AG04450 (cell line): ENCODE data around the gene NR1I2. TPM values are rescaled to one million over a fixed set of nuclear protein-coding genes. Genes with fewer than 3 reads are reported as not detected.

ENCODE experiments used
- CTCF ChIA-PET: fragments of 300-600, 350-600 bp; formaldehyde crosslinking; extraction: SDS; loops from one replicate; lab custom pipeline; 2022; ENCODE audit warnings: antibody characterized with exemption, inconsistent platforms; lab: Charles Lee
- POLR2A ChIA-PET: fragments of 350-600 bp; formaldehyde crosslinking; extraction: SDS; loops from one replicate; lab custom pipeline; 2021; ENCODE audit warnings: antibody characterized with exemption, inconsistent platforms; lab: Yijun Ruan, JAX
- DNase-seq: peaks from one replicate; pipeline ENCODE4 v3.0.0-alpha.2; 2011; ENCODE audit warnings: low read depth, low spot score
- H3K27ac ChIP-seq: one replicate; pipeline ENCODE4 v1.5.1; 2012; ENCODE audit warnings: low read depth, low read length, control low read depth
- H3K27me3 ChIP-seq: one replicate; pipeline ENCODE4 v1.6.0; 2012; ENCODE audit warnings: low read length; ENCODE audit not compliant: control insufficient read depth, insufficient read depth
- H3K4me3 ChIP-seq: 2 replicates; pipeline ENCODE4 v1.5.1; 2011; ENCODE audit warnings: mild to moderate bottlenecking, low read depth, low read length, control low read depth
- H3K9me3 ChIP-seq: 2 replicates; pipeline ENCODE4 v1.5.1; 2012; ENCODE audit warnings: low read length; ENCODE audit not compliant: control insufficient read depth, insufficient read depth
- polyA plus RNA-seq: library from polyadenylated mRNA; depleted of rRNA; stranded (reverse); fragments of >200 nt; gene quantifications from 2 replicates; pipeline ENCODE4 v1.2.3, GENCODE V29; 2011
- TF ChIP-seq, protein P1 (sequence below): IDR thresholded peaks from 2 replicates; pipeline ENCODE4 v1.5.1; 2011; ENCODE audit warnings: low read depth, low read length, control low read depth, inconsistent platforms

The NR1I2 gene
- polyA plus RNA-seq, 1 experiment: not detected

DNA sequence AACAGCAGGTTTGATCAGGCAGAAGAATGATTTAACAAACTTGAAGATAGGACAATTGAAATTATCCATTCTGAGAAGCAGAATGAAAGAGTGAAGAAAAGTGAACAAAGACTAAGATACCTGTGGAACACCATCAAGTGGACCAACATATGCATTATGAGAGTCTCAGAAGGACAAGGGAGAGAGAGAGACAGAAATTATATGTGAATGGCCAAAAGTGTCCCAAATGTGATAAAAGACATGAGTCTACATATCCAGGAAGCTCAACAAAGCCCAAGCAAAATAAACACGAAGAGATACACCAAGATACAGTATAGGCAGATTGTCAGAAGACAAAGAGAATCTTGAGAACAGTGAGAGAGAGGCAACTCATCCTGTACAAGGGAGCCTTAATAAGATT, 5.6 kb upstream of the NR1I2 start:
- Histone ChIP-seq H3K4me3 (no peak overlapping the region), H3K27ac (no peak overlapping the region), H3K9me3 (no peaks in the 10 kb centered on the region), H3K27me3 (no peaks in the 10 kb centered on the region)
- POLR2A ChIA-PET: no interaction called here
- TF ChIP-seq, protein P1, sequence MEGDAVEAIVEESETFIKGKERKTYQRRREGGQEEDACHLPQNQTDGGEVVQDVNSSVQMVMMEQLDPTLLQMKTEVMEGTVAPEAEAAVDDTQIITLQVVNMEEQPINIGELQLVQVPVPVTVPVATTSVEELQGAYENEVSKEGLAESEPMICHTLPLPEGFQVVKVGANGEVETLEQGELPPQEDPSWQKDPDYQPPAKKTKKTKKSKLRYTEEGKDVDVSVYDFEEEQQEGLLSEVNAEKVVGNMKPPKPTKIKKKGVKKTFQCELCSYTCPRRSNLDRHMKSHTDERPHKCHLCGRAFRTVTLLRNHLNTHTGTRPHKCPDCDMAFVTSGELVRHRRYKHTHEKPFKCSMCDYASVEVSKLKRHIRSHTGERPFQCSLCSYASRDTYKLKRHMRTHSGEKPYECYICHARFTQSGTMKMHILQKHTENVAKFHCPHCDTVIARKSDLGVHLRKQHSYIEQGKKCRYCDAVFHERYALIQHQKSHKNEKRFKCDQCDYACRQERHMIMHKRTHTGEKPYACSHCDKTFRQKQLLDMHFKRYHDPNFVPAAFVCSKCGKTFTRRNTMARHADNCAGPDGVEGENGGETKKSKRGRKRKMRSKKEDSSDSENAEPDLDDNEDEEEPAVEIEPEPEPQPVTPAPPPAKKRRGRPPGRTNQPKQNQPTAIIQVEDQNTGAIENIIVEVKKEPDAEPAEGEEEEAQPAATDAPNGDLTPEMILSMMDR: no peak
- CTCF ChIA-PET: no interaction called here
- no peak for DNase-seq

- Histone ChIP-seq H3K4me3 (no peak overlapping the region), H3K27ac (no peak overlapping the region), H3K27me3 (peaks cover 3% of the 10 kb centered on the region), H3K9me3 (no peaks in the 10 kb centered on the region)
- ChIA-PET CTCF (no interaction called here), POLR2A (no interaction called here)
- no peak for DNase-seq
- TF ChIP-seq, protein P1: no peak
Measured at GRCh38 chr3:119778176-119778575, 3.7 kb upstream of the NR1I2 start.

- no peak for DNase-seq
- Histone ChIP-seq H3K27me3 (peaks cover 3% of the 10 kb centered on the region), H3K9me3 (no peaks in the 10 kb centered on the region), H3K4me3 (no peak overlapping the region), H3K27ac (no peak overlapping the region)
- ChIA-PET CTCF (no interaction called here), POLR2A (no interaction called here)
- TF ChIP-seq, protein P1: no peak
Measured at GRCh38 chr3:119778811-119779210, 3.1 kb upstream of the NR1I2 start.

- TF ChIP-seq, protein P1: no peak
- Histone ChIP-seq H3K9me3 (no peaks in the 10 kb centered on the region), H3K27me3 (peaks cover 3% of the 10 kb centered on the region), H3K27ac (no peak overlapping the region), H3K4me3 (no peak overlapping the region)
- DNase-seq: no peak
- POLR2A ChIA-PET: no interaction called here
- CTCF ChIA-PET: no interaction called here
Measured at GRCh38 chr3:119779731-119780383, 2.0 kb upstream of the NR1I2 start.

DNA sequence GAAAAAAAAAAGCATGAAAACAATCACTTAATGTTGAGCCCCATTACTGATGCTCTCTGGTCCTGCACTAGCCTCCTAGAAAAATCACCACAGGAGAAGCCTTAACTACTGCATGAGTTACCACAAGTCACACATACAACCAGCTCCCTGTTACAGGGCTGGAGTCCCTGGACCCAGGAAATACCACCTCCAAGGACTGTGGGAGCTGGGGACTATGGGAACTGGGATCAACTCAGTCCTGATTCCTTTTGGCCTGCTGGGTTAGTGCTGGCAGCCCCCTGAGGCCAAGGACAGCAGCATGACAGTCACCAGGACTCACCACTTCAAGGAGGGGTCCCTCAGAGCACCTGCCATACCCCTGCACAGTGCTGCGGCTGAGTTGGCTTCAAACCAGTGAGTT, 559 bp downstream of the NR1I2 start:
- H3K9me3 ChIP-seq: no peaks in the 10 kb centered on the region
- peaks cover 3% of the 10 kb centered on the region for H3K27me3 ChIP-seq
- ChIA-PET POLR2A (no interaction called here), CTCF (no interaction called here)
- TF ChIP-seq, protein P1: no peak
- H3K27ac ChIP-seq: no peak overlapping the region
- no peak overlapping the region for H3K4me3 ChIP-seq
- DNase-seq: no peak
